ENCODE data around the gene SEPTIN11. TPM values are rescaled to one million over a fixed set of nuclear protein-coding genes. Genes with fewer than 3 reads are reported as not detected.

Gene SEPTIN11
- total and polyA plus RNA-seq, 2 of the 8 experiments (the other 6 are each of a cell fraction or from before 2014, with no cell fraction given), result 32.2 to 110 TPM

GRCh38 chr4:76923619-76924357 lies 25.8 kb upstream of the SEPTIN11 start:
- H2BK12ac ChIP-seq (ENCODE audit: low read depth, low read length), result no peak overlapping the region
- H3K9ac ChIP-seq (replicated peaks in 1 of 4; ENCODE audit: extremely low read depth in 1 of 4, low read depth in 3 of 4, low read length in 3 of 4), result no peak overlapping the region
- WGBS, 2 experiments (ENCODE audit: extremely low coverage in 1 of 2, insufficient coverage in 1 of 2, insufficient read length in 1 of 2, insufficient replicate concordance in 2 of 2, low coverage in 1 of 2, low lambda C conversion rate in 2 of 2, missing lambda C conversion rate in 1 of 2), result 79% methylated on average over 5 of the region's 5 CpGs; no CpG with 5 or more reads in 1 of the 2 experiments
- H3K79me1 ChIP-seq (ENCODE audit: low read depth, low read length), result no peaks in the 10 kb centered on the region
- no peak overlapping the region for H4K5ac ChIP-seq (ENCODE audit: insufficient read length, low read depth, low read length)
- H3K18ac ChIP-seq (ENCODE audit: extremely low read depth, low read length), result no peak overlapping the region
- DNase-seq (ENCODE audit: low read depth in 1 of 2, low spot score in 2 of 2) (no peak), FAIRE-seq (no peak)
- H3K4me1 ChIP-seq (replicated peaks in 1 of 4; ENCODE audit: control insufficient read depth in 3 of 4, insufficient read depth in 4 of 4, low read length in 3 of 4), result no peaks in the 10 kb centered on the region
- H3K27me3 ChIP-seq (replicated peaks in 1 of 4; ENCODE audit: control insufficient read depth in 3 of 4, extremely low read depth in 1 of 4, insufficient read depth in 3 of 4, low read length in 3 of 4), result no peaks in the 10 kb centered on the region
- no peak overlapping the region for H2AFZ ChIP-seq (ENCODE audit: low read length)
- no peak overlapping the region for H3K23ac ChIP-seq (ENCODE audit: insufficient read length)
- no peak overlapping the region for H3K4me2 ChIP-seq (ENCODE audit: insufficient read depth in 1 of 2, low read depth in 2 of 2, low read length in 2 of 2)
- H4K20me1 ChIP-seq (replicated peaks in 1 of 2; ENCODE audit: control insufficient read depth in 1 of 2, insufficient read depth in 2 of 2, low read length in 2 of 2), result no peaks in the 10 kb centered on the region
- H2BK5ac ChIP-seq (ENCODE audit: low read depth, low read length), result no peak overlapping the region
- H2BK15ac ChIP-seq (ENCODE audit: low read length), result no peak overlapping the region
- H3K4me3 ChIP-seq (ENCODE audit: extremely low read depth in 1 of 4, insufficient read depth in 2 of 4, low read depth in 3 of 4, low read length in 4 of 4), result no peak overlapping the region
- no peak overlapping the region for H3K56ac ChIP-seq (replicated peaks; ENCODE audit: insufficient read length, low read depth, low read length)
- no peak overlapping the region for H3K27ac ChIP-seq (ENCODE audit: low read depth, low read length)
- TF ChIP-seq TBP (IDR thresholded peaks at IDR 0.05; ENCODE audit: low read depth, low read length), result no peak
- no peak for TF ChIP-seq CREB1 (IDR thresholded peaks at IDR 0.05)
- TF ChIP-seq GTF2F1 (IDR thresholded peaks at IDR 0.05; ENCODE audit: borderline replicate concordance, low read depth, low read length), result no peak
- no peak for TF ChIP-seq CHD1 (IDR thresholded peaks at IDR 0.05; ENCODE audit: low read depth, low read length)
- no peak for TF ChIP-seq SP1 (IDR thresholded peaks at IDR 0.05; ENCODE audit: low read depth, low read length)
- TF ChIP-seq CBX5 (IDR thresholded peaks at IDR 0.05; ENCODE audit: low read depth, low read length), result no peak
- no peak for TF ChIP-seq ASH2L (IDR thresholded peaks at IDR 0.05; ENCODE audit: low read length)
- CTCF ChIA-PET (ENCODE audit: partially characterized antibody), result no interaction called here
- H2BK120ac ChIP-seq (replicated peaks; ENCODE audit: low read depth, low read length), result no peak overlapping the region
- H3K36me3 ChIP-seq (ENCODE audit: control insufficient read depth in 2 of 4, insufficient read depth in 4 of 4, low read length in 3 of 4), result no peaks in the 10 kb centered on the region
- no peak overlapping the region for H3K4ac ChIP-seq (replicated peaks; ENCODE audit: insufficient read length, low read depth, low read length)
- H3K14ac ChIP-seq (ENCODE audit: insufficient read length), result no peak overlapping the region
- no peak overlapping the region for H4K8ac ChIP-seq (ENCODE audit: extremely low read depth, insufficient read depth, low read length)
- H3K9me3 ChIP-seq (ENCODE audit: insufficient read depth in 2 of 2, low read depth in 1 of 2, low read length in 1 of 2), result no peaks in the 10 kb centered on the region
- no peaks in the 10 kb centered on the region for H3K79me2 ChIP-seq (ENCODE audit: control insufficient read depth in 1 of 2, insufficient read depth in 2 of 2, low read length in 2 of 2)
- POLR2A ChIA-PET (ENCODE audit: partially characterized antibody), result no interaction called here
- no peak overlapping the region for H4K91ac ChIP-seq (replicated peaks; ENCODE audit: insufficient read length, low read length)
- H2BK20ac ChIP-seq (ENCODE audit: low read length), result no peak overlapping the region
- H3K23me2 ChIP-seq (ENCODE audit: low read depth, low read length), result no peaks in the 10 kb centered on the region
- H2AK5ac ChIP-seq (ENCODE audit: low read depth, low read length), result no peak overlapping the region
